Measurements from ENCODE around the gene MARVELD3. TPM values are rescaled to one million over a fixed set of nuclear protein-coding genes. Genes with fewer than 3 reads are reported as not detected.

The MARVELD3 gene
- total RNA-seq, 1 donor from 2014 or later, result 0.25 TPM

DNA sequence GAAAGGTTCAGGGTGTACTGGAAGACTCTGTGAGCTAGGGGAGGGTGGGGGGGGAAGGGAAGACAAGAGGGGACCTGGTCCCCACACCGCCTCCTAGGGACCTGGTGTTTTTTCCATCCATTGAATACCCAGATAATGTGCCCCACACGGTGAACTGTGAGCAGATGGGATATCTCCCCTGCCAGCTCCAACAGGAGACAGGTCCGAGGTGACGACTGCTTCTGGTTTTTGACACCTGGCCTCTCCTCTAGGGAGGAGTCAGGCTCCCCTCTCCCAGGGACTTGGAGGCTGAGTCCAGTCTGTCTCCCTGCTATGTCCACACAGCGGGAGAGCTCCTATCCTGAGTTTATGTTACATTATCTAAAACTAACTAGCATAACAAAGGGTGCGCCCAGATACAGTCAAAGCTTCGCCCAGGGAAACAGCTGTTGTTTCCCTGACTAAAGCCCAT lies 1.8 kb downstream of the MARVELD3 start:
- no peak overlapping the region for H3K27ac Mint-ChIP-seq (ENCODE audit: unreplicated experiment)
- H3K4me3 Mint-ChIP-seq (ENCODE audit: unreplicated experiment), result no peak overlapping the region
- peaks cover 3% of the 10 kb centered on the region for H3K27me3 Mint-ChIP-seq (ENCODE audit: unreplicated experiment)
- no peaks in the 10 kb centered on the region for H3K36me3 Mint-ChIP-seq (ENCODE audit: unreplicated experiment)
- no peaks in the 10 kb centered on the region for H3K9me3 Mint-ChIP-seq (ENCODE audit: unreplicated experiment)
- TF ChIP-seq, protein P1, sequence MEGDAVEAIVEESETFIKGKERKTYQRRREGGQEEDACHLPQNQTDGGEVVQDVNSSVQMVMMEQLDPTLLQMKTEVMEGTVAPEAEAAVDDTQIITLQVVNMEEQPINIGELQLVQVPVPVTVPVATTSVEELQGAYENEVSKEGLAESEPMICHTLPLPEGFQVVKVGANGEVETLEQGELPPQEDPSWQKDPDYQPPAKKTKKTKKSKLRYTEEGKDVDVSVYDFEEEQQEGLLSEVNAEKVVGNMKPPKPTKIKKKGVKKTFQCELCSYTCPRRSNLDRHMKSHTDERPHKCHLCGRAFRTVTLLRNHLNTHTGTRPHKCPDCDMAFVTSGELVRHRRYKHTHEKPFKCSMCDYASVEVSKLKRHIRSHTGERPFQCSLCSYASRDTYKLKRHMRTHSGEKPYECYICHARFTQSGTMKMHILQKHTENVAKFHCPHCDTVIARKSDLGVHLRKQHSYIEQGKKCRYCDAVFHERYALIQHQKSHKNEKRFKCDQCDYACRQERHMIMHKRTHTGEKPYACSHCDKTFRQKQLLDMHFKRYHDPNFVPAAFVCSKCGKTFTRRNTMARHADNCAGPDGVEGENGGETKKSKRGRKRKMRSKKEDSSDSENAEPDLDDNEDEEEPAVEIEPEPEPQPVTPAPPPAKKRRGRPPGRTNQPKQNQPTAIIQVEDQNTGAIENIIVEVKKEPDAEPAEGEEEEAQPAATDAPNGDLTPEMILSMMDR (IDR thresholded peaks at IDR 0.05; ENCODE audit: partially characterized antibody, unreplicated experiment), result no peak
- no peaks in the 10 kb centered on the region for H3K4me1 Mint-ChIP-seq (ENCODE audit: low read depth, unreplicated experiment)
- no peak for DNase-seq

- H3K4me1 Mint-ChIP-seq (ENCODE audit: low read depth, unreplicated experiment), result no peaks in the 10 kb centered on the region
- DNase-seq, result no peak
- H3K27me3 Mint-ChIP-seq (ENCODE audit: unreplicated experiment), result peaks cover 3% of the 10 kb centered on the region
- H3K4me3 Mint-ChIP-seq (ENCODE audit: unreplicated experiment), result no peak overlapping the region
- peaks cover 1% of the 10 kb centered on the region for H3K9me3 Mint-ChIP-seq (ENCODE audit: unreplicated experiment)
- H3K36me3 Mint-ChIP-seq (ENCODE audit: unreplicated experiment), result no peaks in the 10 kb centered on the region
- H3K27ac Mint-ChIP-seq (ENCODE audit: unreplicated experiment), result no peak overlapping the region
- TF ChIP-seq, protein P1 (IDR thresholded peaks at IDR 0.05; ENCODE audit: partially characterized antibody, unreplicated experiment), result no peak
Observed at GRCh38 chr16:71628810-71629209, 2.8 kb downstream of the MARVELD3 start.

- TF ChIP-seq, protein P1 (IDR thresholded peaks at IDR 0.05; ENCODE audit: partially characterized antibody, unreplicated experiment), result no peak
- Mint-ChIP-seq H3K4me1 (ENCODE audit: low read depth, unreplicated experiment) (no peaks in the 10 kb centered on the region), H3K27ac (ENCODE audit: unreplicated experiment) (no peak overlapping the region), H3K36me3 (ENCODE audit: unreplicated experiment) (no peaks in the 10 kb centered on the region), H3K4me3 (ENCODE audit: unreplicated experiment) (no peak overlapping the region), H3K9me3 (ENCODE audit: unreplicated experiment) (peaks cover 2% of the 10 kb centered on the region), H3K27me3 (ENCODE audit: unreplicated experiment) (peaks cover 3% of the 10 kb centered on the region)
- DNase-seq, result no peak
Observed at GRCh38 chr16:71629278-71630016, 3.5 kb downstream of the MARVELD3 start.

- TF ChIP-seq, protein P1 (IDR thresholded peaks at IDR 0.05; ENCODE audit: partially characterized antibody, unreplicated experiment), result no peak
- Mint-ChIP-seq H3K4me1 (ENCODE audit: low read depth, unreplicated experiment) (no peaks in the 10 kb centered on the region), H3K4me3 (ENCODE audit: unreplicated experiment) (no peak overlapping the region), H3K27ac (ENCODE audit: unreplicated experiment) (no peak overlapping the region), H3K36me3 (ENCODE audit: unreplicated experiment) (no peaks in the 10 kb centered on the region), H3K27me3 (ENCODE audit: unreplicated experiment) (peaks cover 3% of the 10 kb centered on the region), H3K9me3 (ENCODE audit: unreplicated experiment) (peaks cover 2% of the 10 kb centered on the region)
- DNase-seq, result no peak
Observed at GRCh38 chr16:71630808-71631207, 4.8 kb downstream of the MARVELD3 start.

- H3K4me1 Mint-ChIP-seq (ENCODE audit: low read depth, unreplicated experiment), result no peaks in the 10 kb centered on the region
- no peak for DNase-seq
- peaks cover 2% of the 10 kb centered on the region for H3K27me3 Mint-ChIP-seq (ENCODE audit: unreplicated experiment)
- TF ChIP-seq, protein P1 (IDR thresholded peaks at IDR 0.05; ENCODE audit: partially characterized antibody, unreplicated experiment), result no peak
- H3K27ac Mint-ChIP-seq (ENCODE audit: unreplicated experiment), result no peak overlapping the region
- no peak overlapping the region for H3K4me3 Mint-ChIP-seq (ENCODE audit: unreplicated experiment)
- peaks cover 2% of the 10 kb centered on the region for H3K9me3 Mint-ChIP-seq (ENCODE audit: unreplicated experiment)
- no peaks in the 10 kb centered on the region for H3K36me3 Mint-ChIP-seq (ENCODE audit: unreplicated experiment)
Observed at GRCh38 chr16:71631776-71632175, 5.8 kb downstream of the MARVELD3 start.

All from glutamatergic neuron (in vitro differentiated cells).